Measurements from ENCODE around the gene CDC6.

The CDC6 gene

DNA sequence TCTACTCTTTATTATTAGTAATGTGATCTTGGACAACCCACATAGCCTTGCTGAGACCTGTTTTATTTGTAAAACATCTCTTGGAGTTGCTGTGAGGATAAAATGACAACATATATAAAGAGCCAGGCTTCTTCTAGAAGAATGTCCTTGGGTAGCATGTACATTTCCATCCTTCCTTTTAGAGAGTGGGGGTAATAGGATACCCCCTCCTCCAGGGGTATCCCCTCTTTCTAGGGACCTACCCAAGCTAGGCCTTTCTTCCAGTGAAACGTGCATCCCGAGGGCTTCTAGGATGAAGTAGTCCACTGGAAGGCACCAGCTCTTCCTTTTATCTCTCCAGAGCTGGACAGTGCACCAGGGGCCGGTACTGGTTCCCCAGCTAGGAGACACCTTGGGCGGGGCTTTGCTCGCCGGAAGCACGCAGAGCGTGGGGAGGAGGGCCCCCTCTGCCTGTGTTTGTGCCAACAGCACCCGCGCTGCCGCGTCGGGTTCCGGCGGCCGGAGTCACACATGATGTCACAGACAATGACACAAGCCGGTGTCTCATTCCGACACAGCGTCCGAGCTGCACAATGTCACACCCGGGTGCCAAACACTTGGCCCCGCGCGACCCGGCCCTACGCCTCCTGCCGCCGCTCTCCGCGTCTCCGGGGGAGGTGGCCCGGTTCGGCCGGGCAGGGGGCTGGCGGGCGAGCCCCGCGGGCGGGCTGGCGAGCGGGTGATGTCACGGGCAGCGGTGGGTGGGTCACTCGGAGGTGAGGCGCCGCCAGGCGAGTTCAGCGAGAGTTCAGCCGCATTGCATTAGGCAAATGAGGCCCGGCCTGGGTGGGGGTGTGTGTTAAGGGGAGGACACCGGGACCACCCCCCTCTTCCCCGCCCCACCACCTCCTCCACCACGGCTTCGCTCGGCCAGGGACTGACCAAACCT is 53.5 kb downstream of the CDC6 start:
- DNase-seq (ENCODE audit: low read depth): no peak

DNA sequence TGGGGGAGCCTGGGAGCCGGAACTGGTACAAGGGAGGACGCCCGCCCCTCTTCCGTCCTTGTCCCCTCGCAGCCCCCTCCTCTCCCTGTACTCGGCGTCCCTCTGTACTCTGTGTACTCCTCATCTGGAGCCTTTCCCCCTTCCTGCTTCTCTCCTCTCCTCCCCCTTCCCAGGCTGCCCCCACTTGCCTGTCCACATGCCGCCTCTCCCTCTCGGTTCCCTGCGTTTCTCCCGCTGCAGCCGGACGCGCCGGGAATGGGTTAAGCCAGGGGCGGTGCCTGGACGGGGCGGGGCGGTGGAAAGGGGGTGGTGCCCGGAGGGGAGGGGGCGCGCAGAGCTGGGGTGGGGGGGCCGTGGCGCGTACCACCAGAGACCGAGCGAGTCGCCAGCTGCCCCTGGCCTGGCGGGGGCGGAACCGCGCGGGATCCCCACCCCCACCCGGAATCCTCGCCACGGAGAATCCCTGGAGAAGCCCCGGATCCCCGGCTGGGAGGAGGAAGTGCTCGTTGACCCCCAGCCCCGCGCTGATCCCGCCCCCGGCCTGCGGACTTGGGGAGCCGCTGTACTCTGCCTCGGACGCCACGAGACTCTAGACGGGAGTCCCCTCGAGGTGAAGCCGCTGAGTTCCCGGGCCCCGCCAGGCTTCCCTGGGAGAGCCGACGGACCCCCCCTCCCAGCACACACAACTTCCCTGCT is 54.3 kb downstream of the CDC6 start:
- DNase-seq (ENCODE audit: low read depth): no peak

DNA sequence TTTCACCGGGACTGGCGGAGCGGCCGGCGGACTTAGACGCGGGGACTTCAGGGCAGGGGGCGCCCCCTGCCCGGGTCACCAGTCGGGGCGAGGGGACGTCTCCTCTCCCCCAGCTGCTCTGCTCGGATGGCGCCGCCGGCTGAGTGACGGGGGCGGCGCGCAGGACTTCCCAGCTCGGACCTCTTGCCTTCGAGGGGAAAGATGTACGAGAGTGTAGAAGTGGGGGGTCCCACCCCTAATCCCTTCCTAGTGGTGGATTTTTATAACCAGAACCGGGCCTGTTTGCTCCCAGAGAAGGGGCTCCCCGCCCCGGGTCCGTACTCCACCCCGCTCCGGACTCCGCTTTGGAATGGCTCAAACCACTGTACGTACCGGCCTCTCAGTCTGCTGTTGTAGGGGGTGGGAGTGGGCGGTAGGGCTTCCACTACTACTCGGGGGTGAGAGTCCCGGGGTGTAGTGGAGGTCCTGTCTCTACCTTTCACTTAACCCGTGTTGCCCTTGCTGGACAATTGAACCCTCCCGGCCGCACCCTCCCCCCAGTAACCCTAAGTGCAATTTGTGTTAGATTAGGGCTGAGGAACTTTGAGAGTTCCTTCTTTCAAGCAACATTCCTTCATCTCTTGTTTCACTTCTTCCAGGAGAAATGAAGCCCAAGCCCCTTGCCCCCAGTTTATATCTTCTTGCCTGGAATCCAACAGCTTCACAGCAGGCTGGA is 55.0 kb downstream of the CDC6 start:
- no peak for DNase-seq (ENCODE audit: low read depth)

DNA sequence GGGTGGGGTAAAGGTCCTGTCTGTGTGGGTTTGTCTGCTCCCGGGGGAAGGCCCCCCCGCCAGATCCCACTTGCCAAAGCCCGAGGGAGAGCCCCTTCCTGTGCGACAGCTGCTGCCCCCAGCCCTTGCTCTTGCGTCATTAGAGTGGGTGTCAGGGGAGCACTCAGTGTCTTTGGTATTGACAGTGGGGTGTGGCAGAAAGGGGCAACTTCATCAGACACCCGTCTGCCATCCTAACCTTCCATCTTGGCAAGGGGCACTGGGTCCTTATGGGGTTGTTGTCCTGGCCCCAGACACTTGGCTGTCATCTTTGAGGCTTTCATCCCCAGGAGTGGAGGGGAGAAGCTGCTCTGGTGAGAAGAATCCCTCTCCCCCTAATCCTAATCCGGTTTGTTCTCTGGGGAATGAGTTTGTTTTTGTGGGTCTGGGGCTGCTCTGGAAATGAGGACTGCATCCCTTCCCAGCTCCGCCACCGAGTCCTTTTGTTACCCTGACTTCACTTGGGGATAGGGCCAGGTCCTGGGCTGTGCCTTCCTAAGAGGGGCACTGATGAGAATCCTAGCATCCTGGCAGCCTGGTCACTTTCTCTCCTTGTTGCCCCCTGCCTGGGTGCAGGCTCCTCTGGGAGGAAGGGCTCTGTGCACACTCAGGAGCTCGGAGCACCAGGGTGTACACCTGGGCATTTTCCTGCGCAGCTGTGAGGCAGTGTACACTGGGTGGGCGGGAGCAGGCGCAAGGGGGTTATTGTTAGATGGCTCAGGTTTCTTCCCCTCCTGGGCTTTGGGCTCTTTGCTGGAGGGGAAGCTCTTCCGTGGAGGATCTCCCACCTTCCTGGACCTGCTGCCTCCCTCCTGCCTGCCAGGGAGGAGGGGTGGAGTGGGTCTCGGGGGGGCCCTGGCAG is 55.8 kb downstream of the CDC6 start:
- DNase-seq (ENCODE audit: low read depth): no peak

DNA sequence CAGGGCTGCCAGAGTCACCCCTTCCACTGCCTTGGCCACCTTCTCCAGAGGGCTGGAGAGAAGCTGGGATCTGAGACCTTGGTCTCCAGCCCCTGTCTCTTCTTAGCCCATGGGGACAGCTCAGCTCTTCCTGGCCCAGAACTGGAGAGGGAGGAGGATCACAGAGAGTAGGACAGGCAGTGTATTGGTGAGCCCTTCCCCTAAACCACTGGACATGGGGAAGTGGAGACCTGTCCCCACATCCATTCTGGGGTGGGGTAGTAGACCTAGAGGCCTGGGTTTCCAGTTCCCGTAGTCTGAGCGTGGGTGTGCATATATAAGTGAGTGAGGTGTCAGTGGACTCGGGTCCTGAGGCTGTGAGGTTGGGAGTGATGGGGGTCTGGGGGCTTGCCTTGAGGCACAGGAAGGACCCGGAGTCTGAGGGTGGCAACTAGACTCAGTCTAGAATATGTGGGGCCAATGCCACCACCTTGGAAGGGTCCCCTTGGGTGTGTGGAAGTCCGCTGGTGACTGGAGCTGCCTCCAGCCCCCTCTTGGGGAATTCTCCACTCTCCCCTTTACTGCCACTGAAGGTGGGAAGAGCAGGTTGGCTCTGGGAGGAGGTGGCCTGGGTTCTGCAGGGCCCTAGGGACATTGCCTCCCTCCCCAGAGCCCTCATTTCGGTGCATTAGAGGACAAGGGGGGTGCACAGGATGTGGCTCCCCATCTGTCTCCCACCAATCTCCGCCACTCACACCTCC is 56.9 kb downstream of the CDC6 start:
- DNase-seq (ENCODE audit: low read depth): no peak

DNA sequence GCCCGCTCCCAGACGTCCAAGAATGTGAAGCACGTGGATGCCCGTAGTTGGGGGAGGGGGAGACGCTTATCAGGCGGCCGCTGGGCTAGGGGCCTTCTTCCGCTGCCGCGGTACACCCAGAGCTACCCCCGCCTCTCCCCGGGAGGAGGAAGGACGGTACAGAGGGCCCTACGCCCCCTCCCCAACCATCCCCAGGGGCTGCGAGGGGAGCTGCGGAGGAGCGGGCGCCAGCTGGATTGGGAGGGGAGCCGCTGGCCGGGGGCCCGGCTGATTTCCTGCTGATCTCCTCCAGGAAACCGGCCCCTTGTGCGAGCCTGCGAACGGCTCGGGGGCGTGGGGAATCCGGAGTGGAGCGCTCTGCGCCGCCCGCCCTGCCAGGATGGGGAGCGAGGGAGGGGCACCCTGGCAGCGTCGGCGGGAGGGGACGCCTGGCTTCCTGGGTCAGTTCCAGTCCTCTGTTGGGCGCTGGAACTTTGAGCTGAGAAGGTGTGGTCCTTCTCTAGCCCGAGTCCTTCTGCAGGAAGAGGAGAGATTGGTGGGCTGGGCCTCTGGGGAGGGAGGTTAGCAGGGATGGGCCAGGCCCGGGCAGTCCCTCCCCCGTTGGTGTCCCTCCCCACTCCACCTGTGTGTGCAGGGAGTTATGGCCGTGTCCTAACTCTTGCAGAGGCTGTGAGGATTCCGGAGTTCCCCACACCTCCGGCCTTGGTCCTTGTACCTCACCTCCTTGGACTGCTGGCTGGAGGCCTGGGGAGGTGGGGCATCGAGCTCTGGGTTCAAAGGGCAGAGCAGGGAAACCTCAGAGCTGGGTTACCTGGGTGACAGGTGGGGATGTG is 57.7 kb downstream of the CDC6 start:
- no peak for DNase-seq (ENCODE audit: low read depth)

DNA sequence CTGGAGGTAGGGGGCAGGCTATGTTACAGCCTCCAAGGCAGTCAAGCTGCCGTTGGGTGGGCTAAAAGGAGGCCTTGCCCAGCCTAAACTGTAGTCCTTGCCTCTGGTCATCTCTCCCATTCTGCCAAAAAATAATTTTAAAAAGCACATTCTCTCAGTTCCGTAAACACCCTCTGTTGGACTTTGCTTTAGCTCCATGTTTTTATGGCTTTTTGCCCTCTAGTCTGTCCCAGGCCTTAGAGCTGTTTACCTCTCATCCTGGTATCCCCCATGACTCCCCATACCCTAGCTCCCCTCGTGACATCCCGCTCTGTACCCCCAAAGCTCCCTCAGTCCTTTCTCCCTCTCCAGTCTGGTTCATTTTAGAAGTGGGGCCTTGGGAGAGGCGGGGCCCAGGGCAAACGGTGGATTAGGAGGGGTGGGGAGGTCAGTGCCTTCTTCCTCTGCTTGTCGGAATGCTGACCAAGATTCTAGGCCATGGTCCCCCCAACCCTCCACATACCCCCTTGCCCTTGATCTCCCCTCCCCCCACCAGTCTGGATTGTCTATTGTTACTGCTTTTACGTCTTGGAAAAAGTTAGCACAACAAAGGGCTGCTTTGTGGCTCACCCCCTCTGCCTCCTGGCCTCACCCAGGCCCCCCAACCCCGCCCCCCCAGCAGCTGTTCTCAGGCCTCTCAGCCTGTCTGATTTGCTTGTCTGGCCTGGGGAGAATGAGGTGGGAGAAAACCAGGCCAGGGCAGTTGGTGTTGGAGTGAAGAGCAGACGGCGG is 58.5 kb downstream of the CDC6 start:
- DNase-seq (ENCODE audit: low read depth): no peak

- DNase-seq (ENCODE audit: low read depth): no peak
These were observed 59.1 kb downstream of the CDC6 start for GRCh38 chr17:40346765-40347158.

DNA sequence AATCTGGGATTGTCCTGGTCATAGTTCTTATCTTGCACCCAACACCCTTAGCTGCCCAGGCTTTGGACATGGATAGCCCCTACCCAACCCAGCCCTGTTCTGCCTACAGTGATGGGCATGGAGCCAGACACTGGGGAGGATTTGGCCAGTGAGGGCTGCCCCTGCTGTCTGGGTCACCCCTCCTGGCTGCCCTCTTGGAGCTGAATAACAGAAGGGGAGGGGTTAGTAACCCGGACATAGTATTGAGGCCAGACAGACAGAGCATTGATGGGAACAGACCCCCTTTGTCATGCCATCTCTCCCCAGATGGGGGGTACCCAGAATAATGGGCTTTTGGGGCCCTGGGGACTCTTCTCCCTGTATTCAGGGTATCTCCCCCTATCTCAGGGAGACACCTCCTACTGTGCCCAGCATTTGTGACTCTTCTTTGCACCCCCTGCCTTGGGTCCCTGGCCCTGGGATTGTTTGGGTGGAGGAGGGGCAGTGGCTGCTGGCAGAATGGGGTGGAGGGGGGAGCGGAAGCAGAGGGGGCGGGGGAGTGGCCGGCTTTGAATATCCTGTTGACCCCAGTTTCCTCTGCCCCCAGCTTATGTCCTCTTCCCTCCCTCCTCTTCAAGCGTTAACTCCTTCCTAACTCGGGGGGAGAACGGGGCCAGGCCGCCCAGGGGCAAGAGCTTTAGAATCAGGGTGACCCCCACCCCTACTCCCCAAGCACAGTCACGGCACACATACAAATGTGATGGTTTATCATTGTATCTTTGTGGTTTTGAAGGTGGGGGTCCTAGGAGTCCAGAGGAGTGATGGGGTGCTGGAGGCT is 59.8 kb downstream of the CDC6 start:
- no peak for DNase-seq (ENCODE audit: low read depth)

DNA sequence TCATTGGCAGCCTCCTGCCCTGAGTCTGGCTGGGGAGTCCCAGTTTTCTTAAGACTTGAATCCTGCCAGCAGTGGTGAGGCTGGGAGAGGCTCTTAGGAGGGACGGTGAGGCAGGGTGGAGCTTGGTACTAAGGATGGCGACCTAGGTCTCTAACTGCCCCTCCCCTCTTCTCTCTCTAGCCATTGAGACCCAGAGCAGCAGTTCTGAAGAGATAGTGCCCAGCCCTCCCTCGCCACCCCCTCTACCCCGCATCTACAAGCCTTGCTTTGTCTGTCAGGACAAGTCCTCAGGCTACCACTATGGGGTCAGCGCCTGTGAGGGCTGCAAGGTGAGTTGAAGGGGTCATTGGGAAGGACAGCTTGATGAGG is 60.4 kb downstream of the CDC6 start:
- DNase-seq (ENCODE audit: low read depth): no peak

DNA sequence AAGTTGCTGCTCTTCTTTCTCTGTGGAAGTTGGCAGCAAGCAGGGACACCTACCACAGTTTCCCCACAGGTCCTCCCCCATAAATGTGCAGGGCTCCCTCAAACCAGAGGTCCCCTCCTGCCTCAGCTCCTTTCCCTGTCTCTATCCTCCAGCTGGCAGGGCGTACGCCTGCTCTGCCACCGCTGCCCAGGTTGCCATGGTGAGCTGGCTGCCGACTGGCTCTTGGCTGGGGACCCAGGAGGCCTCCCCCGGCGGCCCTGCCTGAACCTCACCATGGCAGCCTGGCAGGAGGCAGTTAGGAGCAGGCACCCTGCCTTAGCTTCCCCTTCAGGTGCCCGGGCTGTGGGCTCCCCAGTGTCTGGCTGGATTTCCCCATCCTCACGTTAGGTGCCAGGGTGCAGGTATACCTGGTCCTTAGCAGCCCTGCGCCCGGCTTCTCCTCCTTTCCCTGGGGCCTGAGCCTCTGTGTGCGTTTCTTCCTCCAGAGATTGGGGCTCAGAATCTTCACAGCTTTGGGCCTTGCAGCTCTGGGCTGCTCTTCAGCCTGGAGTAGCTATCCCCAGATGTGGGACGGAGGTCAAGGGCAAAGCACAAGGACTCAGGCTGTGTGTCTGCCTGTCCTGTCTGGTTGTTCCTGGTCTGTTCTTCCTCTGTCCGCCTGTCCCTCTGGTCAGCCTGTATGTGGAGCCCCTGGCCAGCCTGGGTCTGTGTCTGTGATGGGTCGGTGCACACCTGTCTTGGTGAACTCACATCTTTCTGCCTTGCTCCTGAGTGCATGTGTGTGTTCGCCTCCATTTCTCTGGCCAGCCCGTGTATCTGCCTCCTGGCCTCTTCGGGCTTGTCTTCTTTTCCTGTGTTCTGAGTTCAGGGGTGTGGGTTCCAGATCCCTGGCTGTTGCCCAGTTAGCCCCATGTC is 61.1 kb downstream of the CDC6 start:
- DNase-seq (ENCODE audit: low read depth): no peak

DNA sequence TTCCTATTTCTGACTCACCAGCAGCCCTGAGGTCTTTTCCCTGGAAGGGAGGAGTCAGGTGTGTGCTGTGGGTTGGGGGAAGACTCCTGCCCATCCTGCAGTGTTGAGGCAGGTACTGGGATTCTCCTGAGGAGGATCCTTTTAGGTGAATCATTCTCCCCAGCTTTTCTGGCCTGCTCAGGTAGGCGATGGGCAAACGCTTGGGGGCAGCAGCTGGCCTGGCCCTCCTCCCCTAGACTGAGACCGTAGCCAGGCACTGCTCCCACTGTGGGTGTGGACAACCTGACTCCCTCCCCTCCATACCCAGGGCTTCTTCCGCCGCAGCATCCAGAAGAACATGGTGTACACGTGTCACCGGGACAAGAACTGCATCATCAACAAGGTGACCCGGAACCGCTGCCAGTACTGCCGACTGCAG is 61.8 kb downstream of the CDC6 start:
- no peak for DNase-seq (ENCODE audit: low read depth)

DNA sequence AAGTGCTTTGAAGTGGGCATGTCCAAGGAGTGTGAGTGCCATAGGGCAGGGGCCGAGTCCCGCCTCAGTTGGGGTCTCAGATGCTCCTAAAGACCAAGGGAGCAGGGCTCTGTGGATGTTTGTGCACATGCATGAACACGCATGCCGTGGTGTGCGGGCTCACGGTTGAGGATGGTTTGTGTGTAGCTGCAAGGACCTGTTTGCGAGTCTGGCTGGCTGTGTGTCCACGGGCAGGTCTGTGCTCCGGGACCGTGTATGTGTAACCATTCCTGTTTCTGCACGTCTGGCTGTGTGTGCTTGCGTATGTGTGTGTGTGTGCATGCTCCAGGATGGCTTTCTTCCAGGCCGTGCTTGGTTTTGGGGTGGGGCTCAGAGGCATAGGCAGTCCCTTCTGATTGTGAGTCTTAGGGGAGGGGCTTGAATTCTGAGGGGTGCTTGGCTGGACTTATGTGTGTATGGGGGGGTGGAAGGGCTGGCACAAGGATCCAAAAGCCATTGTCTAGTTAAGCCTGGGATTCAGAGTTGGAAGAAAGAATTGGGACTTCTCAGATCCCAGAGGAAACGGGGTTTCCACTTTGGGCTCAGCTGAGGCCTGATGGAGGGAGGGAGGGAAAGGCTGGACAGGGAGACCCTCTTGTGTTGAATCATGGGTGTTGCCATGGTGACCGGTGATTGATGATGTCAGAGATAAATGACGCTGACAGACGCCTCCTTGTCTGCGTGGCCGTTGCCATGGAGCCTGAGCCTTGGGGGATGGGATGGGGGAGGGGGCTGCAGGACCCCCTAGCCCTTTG is 62.4 kb downstream of the CDC6 start:
- no peak for DNase-seq (ENCODE audit: low read depth)

GRCh38 chr17:40350689-40351358 is 63.1 kb downstream of the CDC6 start:
- DNase-seq (ENCODE audit: low read depth): no peak

DNA sequence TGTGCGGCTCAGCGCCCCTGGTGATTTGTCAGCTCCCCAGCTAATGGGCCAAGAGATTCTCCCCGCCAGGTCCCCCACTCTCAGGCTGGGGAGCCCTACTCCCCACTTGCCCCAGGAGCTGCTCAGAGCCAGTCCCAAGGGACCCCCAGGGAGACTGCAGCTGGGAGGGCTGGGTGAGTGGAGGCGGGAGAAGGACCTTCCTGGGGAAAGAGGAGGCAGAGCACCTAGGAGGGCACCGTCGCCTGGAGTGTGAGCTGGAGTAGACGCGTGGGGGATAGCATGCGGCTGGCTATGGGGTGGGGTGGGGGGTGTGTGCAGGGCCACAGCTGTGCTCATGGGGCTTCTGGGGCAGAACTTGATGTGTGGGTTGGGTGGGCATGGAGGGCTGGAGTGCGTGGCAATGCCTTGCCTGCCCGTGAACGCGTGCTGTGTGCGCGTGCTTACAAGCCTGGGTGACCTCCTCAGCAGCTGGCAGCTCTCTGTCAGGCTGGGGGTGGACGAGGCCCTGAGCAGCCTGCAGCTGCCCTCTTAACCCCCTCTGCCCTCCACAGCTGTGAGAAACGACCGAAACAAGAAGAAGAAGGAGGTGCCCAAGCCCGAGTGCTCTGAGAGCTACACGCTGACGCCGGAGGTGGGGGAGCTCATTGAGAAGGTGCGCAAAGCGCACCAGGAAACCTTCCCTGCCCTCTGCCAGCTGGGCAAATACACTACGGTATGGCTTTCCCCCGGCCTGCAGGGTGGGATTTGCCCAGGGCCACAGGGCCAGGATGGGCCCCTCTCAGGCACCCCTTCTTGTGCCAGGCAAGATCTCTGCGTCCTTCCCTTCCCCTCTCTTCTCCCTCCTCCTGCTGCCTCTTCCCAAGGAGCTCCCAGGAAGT is 63.9 kb downstream of the CDC6 start:
- no peak for DNase-seq (ENCODE audit: low read depth)

All from stromal cell of bone marrow (primary cell).